ENCODE results near the gene MRPL24. TPM values are rescaled to one million over a fixed set of nuclear protein-coding genes. Genes with fewer than 3 reads are reported as not detected.

The MRPL24 gene
- total and polyA plus RNA-seq, 2 of the 8 experiments (the other 6 are each of a cell fraction or from before 2014, with no cell fraction given), result 29.7 to 35.2 TPM

- CTCF ChIA-PET (ENCODE audit: partially characterized antibody), result interaction anchor here (1.1 to 6.6 kb wide), 6 partner anchors 10 to 117 kb away, joined by 5 to 76 read pairs (median 10); partner anchors contain the start of genes CRABP2, HDGF, INSRR and ISG20L2
- 91% methylated on average over 3 of the region's 3 CpGs; no CpG with 5 or more reads in 1 of the 2 experiments for WGBS, 2 experiments (ENCODE audit: extremely low coverage in 1 of 2, insufficient coverage in 1 of 2, insufficient read length in 1 of 2, insufficient replicate concordance in 2 of 2, low coverage in 1 of 2, low lambda C conversion rate in 2 of 2, missing lambda C conversion rate in 1 of 2)
- H3K56ac ChIP-seq (replicated peaks; ENCODE audit: insufficient read length, low read depth, low read length), result no peak overlapping the region
These were observed 1.1 kb upstream of the MRPL24 start for GRCh38 chr1:156742017-156742416.

More at GRCh38 chr1:156742017-156742416, 1.1 kb upstream of the MRPL24 start:
- DNase-seq (ENCODE audit: low read depth in 1 of 2, low spot score in 2 of 2) (no peak), FAIRE-seq (no peak)
- Histone ChIP-seq H3K23me2 (ENCODE audit: low read depth, low read length) (peaks cover 5% of the 10 kb centered on the region), H3K14ac (ENCODE audit: insufficient read length) (no peak overlapping the region), H2BK5ac (ENCODE audit: low read depth, low read length) (peak overlapping the region; percentile 81; the same call in 1 of the 2 replicates), H3K9ac (replicated peaks in 1 of 4; ENCODE audit: extremely low read depth in 1 of 4, low read depth in 3 of 4, low read length in 3 of 4) (no peak overlapping the region), H2BK20ac (ENCODE audit: low read length) (no peak overlapping the region), H2BK12ac (ENCODE audit: low read depth, low read length) (no peak overlapping the region), H3K4me3 (ENCODE audit: extremely low read depth in 1 of 4, insufficient read depth in 2 of 4, low read depth in 3 of 4, low read length in 4 of 4) (peak overlapping the region in 1 of 4 experiments; percentile 51; a peak in 2 of 8 replicates), H2AFZ (ENCODE audit: low read length) (no peak overlapping the region), H3K4me2 (ENCODE audit: insufficient read depth in 1 of 2, low read depth in 2 of 2, low read length in 2 of 2) (peak overlapping the region; percentile 67 to 68; a peak in 1 of 4 replicates), H3K79me2 (ENCODE audit: control insufficient read depth in 1 of 2, insufficient read depth in 2 of 2, low read length in 2 of 2) (peaks cover 8 to 27% of the 10 kb centered on the region in 2 experiments), H4K8ac (ENCODE audit: extremely low read depth, insufficient read depth, low read length) (no peak overlapping the region), H4K5ac (ENCODE audit: insufficient read length, low read depth, low read length) (no peak overlapping the region), H3K4ac (replicated peaks; ENCODE audit: insufficient read length, low read depth, low read length) (no peak overlapping the region), H3K27me3 (replicated peaks in 1 of 4; ENCODE audit: control insufficient read depth in 3 of 4, extremely low read depth in 1 of 4, insufficient read depth in 3 of 4, low read length in 3 of 4) (no peaks in the 10 kb centered on the region), H3K9me3 (ENCODE audit: insufficient read depth in 2 of 2, low read depth in 1 of 2, low read length in 1 of 2) (no peaks in the 10 kb centered on the region), H3K4me1 (replicated peaks in 1 of 4; ENCODE audit: control insufficient read depth in 3 of 4, insufficient read depth in 4 of 4, low read length in 3 of 4) (peaks cover 8 to 21% (median 13%) of the 10 kb centered on the region in 4 experiments), H3K36me3 (ENCODE audit: control insufficient read depth in 2 of 4, insufficient read depth in 4 of 4, low read length in 3 of 4) (peaks cover 13 to 36% (median 14%) of the 10 kb centered on the region in 4 experiments; a peak in 6 of 8 replicates), H2BK120ac (replicated peaks; ENCODE audit: low read depth, low read length) (no peak overlapping the region), H2BK15ac (ENCODE audit: low read length) (0 out of 2 replicates have a peak overlapping the region, but pooled peaks have one; percentile 46), H3K23ac (ENCODE audit: insufficient read length) (no peak overlapping the region), H3K27ac (ENCODE audit: low read depth, low read length) (peak overlapping the region; percentile 36), H2AK5ac (ENCODE audit: low read depth, low read length) (no peak overlapping the region), H3K18ac (ENCODE audit: extremely low read depth, low read length) (no peak overlapping the region), H4K91ac (replicated peaks; ENCODE audit: insufficient read length, low read length) (no peak overlapping the region), H4K20me1 (replicated peaks in 1 of 2; ENCODE audit: control insufficient read depth in 1 of 2, insufficient read depth in 2 of 2, low read length in 2 of 2) (peaks cover 0 to 2% of the 10 kb centered on the region in 2 experiments), H3K79me1 (ENCODE audit: low read depth, low read length) (peaks cover 9% of the 10 kb centered on the region)
- POLR2A ChIA-PET (ENCODE audit: partially characterized antibody), result interaction anchor here (0.9 to 10.7 kb wide), 9 partner anchors 9 to 66 kb away, joined by 3 to 214 read pairs (median 6); partner anchors contain the start of genes CRABP2, HDGF, ISG20L2 and METTL25B
- TF ChIP-seq FOSL1 (IDR thresholded peaks at IDR 0.05; ENCODE audit: insufficient read depth, low read depth, low read length), result no peak
- TF ChIP-seq CHD2 (IDR thresholded peaks at IDR 0.05; ENCODE audit: low read length), result no peak
- TF ChIP-seq TAF1 (IDR thresholded peaks at IDR 0.05; ENCODE audit: low read depth, low read length), result no peak
- no peak for TF ChIP-seq TAF7 (optimal IDR thresholded peaks at IDR 0.05; ENCODE audit: borderline replicate concordance, low read depth, low read length)
- TF ChIP-seq POLR2A (IDR thresholded peaks at IDR 0.05; ENCODE audit: control extremely low read depth in 1 of 2, low read depth in 2 of 2, low read length in 2 of 2), result no peak
- no peak for TF ChIP-seq CBX5 (IDR thresholded peaks at IDR 0.05; ENCODE audit: low read depth, low read length)
- no peak for TF ChIP-seq SIRT6 (IDR thresholded peaks at IDR 0.05; ENCODE audit: low read length)
- TF ChIP-seq HDAC6 (IDR thresholded peaks at IDR 0.05; ENCODE audit: low read depth, low read length), result no peak
- no peak for TF ChIP-seq KDM1A (IDR thresholded peaks at IDR 0.05; ENCODE audit: borderline replicate concordance, low read length)
- TF ChIP-seq KDM5A (IDR thresholded peaks at IDR 0.05; ENCODE audit: low read length), result no peak
- no peak for TF ChIP-seq CEBPB (IDR thresholded peaks at IDR 0.05; ENCODE audit: low read depth, low read length)
- TF ChIP-seq RNF2 (IDR thresholded peaks at IDR 0.05; ENCODE audit: borderline replicate concordance, low read depth, low read length, missing control alignments, poor library complexity, severe bottlenecking), result no peak
- no peak for TF ChIP-seq POU5F1 (IDR thresholded peaks at IDR 0.05; ENCODE audit: low read depth, low read length)

Data from H1 (cell line).